HT-29 (cell line): ENCODE data around the gene OR2AG1. TPM values are rescaled to one million over a fixed set of nuclear protein-coding genes. Genes with fewer than 3 reads are reported as not detected.
"Not testable (repeated sequence)": the region's sequence is repeated elsewhere in the genome, so short reads cannot be mapped to it uniquely, and the experiment has no call there.

Experiments
- DNase-seq: peaks from one replicate; pipeline ENCODE4 v3.0.0-alpha.2; 2015; ENCODE audit warnings: low spot score
- total RNA-seq: library from RNA; depleted of rRNA; stranded (reverse); fragments of >200 nt; shearing (Covaris generic); gene quantifications from 2 replicates; pipeline ENCODE4 v1.2.3, GENCODE V29; 2014; rRNA removed

The OR2AG1 gene
- total RNA-seq, 1 experiment from 2014 or later, result not detected

GRCh38 chr11:6790546-6790945 is 7.7 kb downstream of the OR2AG1 start:
- no peak for DNase-seq

- no peak for DNase-seq
Measured at GRCh38 chr11:6794639-6795038, 11.8 kb downstream of the OR2AG1 start.

DNA sequence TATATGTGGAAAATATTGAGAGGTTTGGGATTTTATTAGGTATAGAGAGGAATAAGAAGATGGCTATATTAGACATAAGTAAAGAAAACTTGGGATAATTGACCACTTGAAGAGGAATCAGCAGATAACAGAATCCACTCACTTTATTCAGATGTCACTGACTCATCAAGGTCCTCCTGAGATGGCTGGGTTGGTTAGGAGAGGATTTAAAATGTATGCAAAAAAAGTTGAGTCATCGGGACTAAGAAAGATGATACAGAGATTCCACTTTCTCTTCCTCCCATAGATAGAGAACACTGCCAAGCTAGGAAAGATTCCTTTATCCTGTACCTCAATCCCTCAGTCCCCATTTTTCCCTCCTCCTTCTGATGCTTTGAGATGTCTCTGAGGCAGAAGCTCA is 16.6 kb downstream of the OR2AG1 start, which contains the start of gene OR6A2:
Gene OR6A2 (minus strand): TSS at position 288 of the 400 bp plus-strand sequence. CDS start 3,981 bp downstream, outside the sequence.
- no peak for DNase-seq

GRCh38 chr11:6801075-6801474 is 18.3 kb downstream of the OR2AG1 start:
- DNase-seq, result not testable (repeated sequence)

- peak; percentile 65 for DNase-seq
Measured at GRCh38 chr11:6812390-6813005, 29.7 kb downstream of the OR2AG1 start.

DNA sequence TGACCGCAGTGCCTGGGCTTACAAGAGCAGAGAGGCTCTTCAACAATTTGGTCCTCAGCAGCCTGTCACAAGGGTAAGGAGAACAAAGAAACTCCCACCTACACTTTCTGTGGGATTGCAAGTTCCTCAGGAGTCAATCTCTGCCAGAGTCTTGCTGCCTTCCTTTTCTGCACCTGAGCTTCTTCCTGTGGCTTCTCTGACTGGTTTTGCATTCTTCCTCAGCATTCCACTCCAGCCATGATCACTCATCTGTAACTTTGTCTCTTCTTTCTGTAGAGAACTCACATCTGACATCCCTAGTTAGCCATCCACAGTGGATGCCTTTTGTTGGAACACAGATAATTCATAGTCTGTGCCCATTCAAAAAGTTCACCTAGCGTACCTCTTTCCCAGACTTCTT is 30.8 kb downstream of the OR2AG1 start:
- DNase-seq, result no peak

DNA sequence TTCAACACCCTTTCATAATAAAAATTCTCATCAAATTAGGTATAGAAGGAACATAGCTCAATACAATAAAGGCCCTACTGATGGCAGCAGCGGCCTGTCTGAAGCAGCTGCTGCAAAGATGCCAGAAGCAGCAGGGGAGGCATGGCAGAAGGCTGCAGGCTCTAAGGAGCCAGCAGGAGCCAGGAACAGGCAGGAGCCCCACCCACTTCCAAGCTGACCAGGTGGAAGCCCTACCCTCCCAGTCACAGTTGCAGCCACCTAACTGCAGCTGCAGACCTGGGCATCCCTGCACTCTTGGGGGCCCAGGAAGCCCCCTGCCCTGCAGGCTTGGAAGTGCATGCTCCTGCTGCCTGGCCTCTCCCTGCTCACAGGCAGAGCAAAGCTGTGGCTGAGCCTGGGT is 34.9 kb downstream of the OR2AG1 start:
- peak; percentile 33 for DNase-seq

- DNase-seq, result no peak
Measured at GRCh38 chr11:6818967-6819366, 36.1 kb downstream of the OR2AG1 start.

GRCh38 chr11:6824136-6824823 is 41.5 kb downstream of the OR2AG1 start:
- DNase-seq, result no peak

DNA sequence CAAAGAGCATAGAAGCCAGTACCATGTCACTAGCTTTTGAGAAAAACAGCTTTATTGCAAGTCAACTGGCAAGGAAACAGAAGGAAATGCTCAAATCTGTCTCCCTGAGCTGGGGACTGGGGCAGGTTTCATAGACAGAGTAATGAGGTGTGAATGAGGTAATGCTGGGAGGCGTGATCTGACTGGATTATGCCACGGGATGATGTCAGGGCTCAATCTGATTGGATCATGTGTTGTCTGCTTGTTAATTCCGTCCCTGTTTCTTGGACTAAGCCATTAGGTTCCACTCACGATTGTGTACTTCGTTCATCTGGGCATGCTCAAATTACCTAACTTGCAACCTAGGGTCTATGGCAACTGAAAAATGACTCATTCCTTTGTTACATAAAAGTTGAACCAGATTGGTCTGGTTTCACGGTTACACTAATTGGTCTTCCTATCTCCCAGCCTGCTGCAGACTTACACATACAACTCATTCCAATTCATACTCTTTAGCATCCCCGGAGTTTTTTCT is 42.5 kb downstream of the OR2AG1 start:
- no peak for DNase-seq

DNA sequence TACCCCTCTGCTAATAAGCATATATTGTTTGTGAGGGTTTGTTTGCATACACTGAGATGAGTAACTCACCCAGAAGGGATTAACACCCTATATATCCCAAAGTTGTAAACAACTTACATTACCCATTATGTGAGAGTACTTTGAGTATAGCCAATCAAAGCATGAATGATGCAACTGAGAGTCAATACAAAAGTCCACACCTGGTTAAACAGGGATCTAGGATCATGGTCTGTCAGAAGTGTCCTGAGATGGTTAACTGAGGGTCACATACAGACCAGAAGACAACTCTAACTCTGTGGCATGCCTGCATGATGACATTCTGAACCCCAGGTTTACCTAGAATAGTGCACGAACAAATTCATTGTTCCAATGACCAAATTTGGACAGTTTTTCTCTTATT is 45.3 kb downstream of the OR2AG1 start:
- DNase-seq, result no peak

- no peak for DNase-seq
Measured at GRCh38 chr11:6833356-6833755, 50.5 kb downstream of the OR2AG1 start.

DNA sequence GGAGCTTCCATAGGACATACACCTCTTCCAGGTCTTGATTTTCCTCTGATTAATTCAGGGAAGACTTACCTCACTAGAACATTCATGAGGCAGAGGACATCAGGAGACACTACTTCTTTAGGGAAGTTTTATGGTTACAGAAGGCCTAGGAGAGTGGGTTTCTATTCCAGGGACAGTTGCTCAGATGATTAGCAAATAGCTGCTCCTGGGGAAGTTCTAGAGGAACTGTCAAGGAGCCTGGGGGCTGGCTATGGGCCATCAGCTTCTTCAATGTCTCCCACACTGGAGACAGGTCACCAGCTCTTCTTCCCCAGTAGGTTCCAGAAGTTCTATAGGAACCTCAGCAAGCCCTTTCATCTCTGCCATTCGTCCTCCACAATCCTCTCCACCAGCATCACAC is 51.2 kb downstream of the OR2AG1 start:
- no peak for DNase-seq

Other genes starting within 250 kb of the OR2AG1 start
- 21.4 TPM in 2 replicates for gene RRP8, start 179.4 kb upstream of the OR2AG1 start, total RNA-seq
- 150 and 151 TPM in 2 replicates for gene ILK, start 179.2 kb upstream of the OR2AG1 start, total RNA-seq
- gene TAF10, start 170.8 kb upstream of the OR2AG1 start, total RNA-seq, result 189 and 243 TPM in 2 replicates
- 40.7 and 52.3 TPM in 2 replicates for gene TPP1, start 163.6 kb upstream of the OR2AG1 start, total RNA-seq
- 0.05 and 0.18 TPM in 2 replicates for gene DCHS1, start 127.2 kb upstream of the OR2AG1 start, total RNA-seq
- 94.8 and 99.8 TPM in 2 replicates for gene MRPL17, start 99.7 kb upstream of the OR2AG1 start, total RNA-seq
- 0.15 and 0.16 TPM in 2 replicates for gene OR2AG2, start 11.0 kb upstream of the OR2AG1 start, total RNA-seq
- gene OR6A2, start 16.7 kb downstream of the OR2AG1 start, total RNA-seq, result 0.08 and 0.23 TPM in 2 replicates
- not detected in 2 replicates for gene OR10A5, start 62.7 kb downstream of the OR2AG1 start, total RNA-seq
- gene OR10A2, start 80.0 kb downstream of the OR2AG1 start, total RNA-seq, result not detected in 2 replicates
- not detected in 2 replicates for gene OR10A4, start 93.6 kb downstream of the OR2AG1 start, total RNA-seq
- gene OR2D2, start 109.5 kb downstream of the OR2AG1 start, total RNA-seq, result 0.37 TPM in 1 of 2 replicates, not detected in the other
- not detected in 2 replicates for gene OR2D3, start 138.0 kb downstream of the OR2AG1 start, total RNA-seq
- gene ZNF215, start 143.4 kb downstream of the OR2AG1 start, total RNA-seq, result 4.6 and 5.2 TPM in 2 replicates
- gene ZNF214, start 237.3 kb downstream of the OR2AG1 start, total RNA-seq, result 1.8 and 2.5 TPM in 2 replicates
- not detected in 2 replicates for gene NLRP14, start 237.5 kb downstream of the OR2AG1 start, total RNA-seq